Fibroblast of lung (primary cell): ENCODE measurements around the gene DUS1L. TPM values are rescaled to one million over a fixed set of nuclear protein-coding genes. Genes with fewer than 3 reads are reported as not detected.

Experiments
- DNase-seq, 2 donors: peaks; one replicate each; pipeline versions ENCODE4 v3.0.0 to v3.0.0-alpha.2; 2010; ENCODE audit warnings: low read depth in 2 of 2
- H2AFZ ChIP-seq: 2 replicates; pipeline ENCODE4 v1.5.1; 2012; ENCODE audit warnings: low read length, control low read depth, inconsistent platforms
- H3K27ac ChIP-seq: 2 replicates; pipeline ENCODE4 v1.5.1; 2011; ENCODE audit warnings: low read length, control low read depth; ENCODE audit not compliant: insufficient read depth
- H3K27me3 ChIP-seq: 2 replicates; pipeline ENCODE4 v1.5.1; 2011; ENCODE audit warnings: mild to moderate bottlenecking, low read length; ENCODE audit not compliant: control insufficient read depth, insufficient read depth
- H3K36me3 ChIP-seq: 2 replicates; pipeline ENCODE4 v1.5.1; 2011; ENCODE audit warnings: low read length; ENCODE audit not compliant: control insufficient read depth, insufficient read depth
- H3K4me1 ChIP-seq: 2 replicates; pipeline ENCODE4 v1.5.1; 2011; ENCODE audit warnings: low read length; ENCODE audit not compliant: control insufficient read depth, insufficient read depth; ENCODE audit errors: extremely low read depth
- H3K4me2 ChIP-seq: 2 replicates; pipeline ENCODE4 v1.5.1; 2011; ENCODE audit warnings: low read length, control low read depth; ENCODE audit not compliant: insufficient read depth; ENCODE audit errors: extremely low read depth
- H3K4me3 ChIP-seq, 4 experiments: fragments of 200-600 bp in 1 of 4; sonication (generic) in 1 of 4; replicated peaks in 1 of 4; 2 replicates each; pipeline ENCODE4 v1.5.1; 2011 to 2016; ENCODE audit warnings: low read length in 4 of 4, low read depth in 3 of 4, mild to moderate bottlenecking in 3 of 4, control low read depth in 2 of 4, inconsistent platforms in 1 of 4, mixed read lengths in 1 of 4; ENCODE audit not compliant: insufficient read depth in 1 of 4; ENCODE audit errors: control extremely low read depth in 1 of 4
- H3K79me2 ChIP-seq: 2 replicates; pipeline ENCODE4 v1.5.1; 2012; ENCODE audit warnings: mild to moderate bottlenecking, low read length, inconsistent platforms; ENCODE audit not compliant: control insufficient read depth, insufficient read depth
- H3K9ac ChIP-seq: 2 replicates; pipeline ENCODE4 v1.5.1; 2011; ENCODE audit warnings: mild to moderate bottlenecking, low read length, control low read depth; ENCODE audit not compliant: insufficient read depth
- H3K9me3 ChIP-seq: 2 replicates; pipeline ENCODE4 v1.5.1; 2012; ENCODE audit warnings: low read depth, low read length; ENCODE audit not compliant: control insufficient read depth, insufficient read depth
- H4K20me1 ChIP-seq: 2 replicates; pipeline ENCODE4 v1.5.1; 2011; ENCODE audit warnings: low read length; ENCODE audit not compliant: control insufficient read depth, insufficient read depth; ENCODE audit errors: extremely low read depth
- EZH2 ChIP-seq: IDR thresholded peaks from 2 replicates; pipeline ENCODE4 v1.5.1; 2012; ENCODE audit warnings: low read length, control low read depth, mild to moderate bottlenecking; ENCODE audit errors: missing control alignments
- polyA plus RNA-seq, 2 donors: library from polyadenylated mRNA; depleted of rRNA in 1 of 2; stranded (reverse) in 1 of 2; unstranded in 1 of 2; fragments of >200 nt; gene quantifications; 2 replicates each; pipeline ENCODE4 v1.2.1, GENCODE V29; 2011 to 2012; ENCODE audit warnings: missing spikeins in 1 of 2
- total RNA-seq: library from RNA; depleted of rRNA; stranded (reverse); fragments of >200 nt; gene quantifications from 2 replicates; pipeline ENCODE4 v1.2.1, GENCODE V29; 2014
- TF ChIP-seq, protein P1 (sequence below), 2 donors: IDR thresholded peaks in 1 of 2; conservative IDR thresholded peaks in 1 of 2; 1 replicate in 1 of 2; 2 replicates in 1 of 2; pipeline ENCODE4 v1.5.1; 2011 to 2012; ENCODE audit warnings: low read length in 2 of 2, control low read depth in 1 of 2, inconsistent platforms in 1 of 2, low read depth in 1 of 2, mild to moderate bottlenecking in 1 of 2

DUS1L gene
- total and polyA plus RNA-seq, 2 donors (not counting 1 experiment from before 2014, with no cell fraction given): 24.6 to 41.0 TPM

DNA sequence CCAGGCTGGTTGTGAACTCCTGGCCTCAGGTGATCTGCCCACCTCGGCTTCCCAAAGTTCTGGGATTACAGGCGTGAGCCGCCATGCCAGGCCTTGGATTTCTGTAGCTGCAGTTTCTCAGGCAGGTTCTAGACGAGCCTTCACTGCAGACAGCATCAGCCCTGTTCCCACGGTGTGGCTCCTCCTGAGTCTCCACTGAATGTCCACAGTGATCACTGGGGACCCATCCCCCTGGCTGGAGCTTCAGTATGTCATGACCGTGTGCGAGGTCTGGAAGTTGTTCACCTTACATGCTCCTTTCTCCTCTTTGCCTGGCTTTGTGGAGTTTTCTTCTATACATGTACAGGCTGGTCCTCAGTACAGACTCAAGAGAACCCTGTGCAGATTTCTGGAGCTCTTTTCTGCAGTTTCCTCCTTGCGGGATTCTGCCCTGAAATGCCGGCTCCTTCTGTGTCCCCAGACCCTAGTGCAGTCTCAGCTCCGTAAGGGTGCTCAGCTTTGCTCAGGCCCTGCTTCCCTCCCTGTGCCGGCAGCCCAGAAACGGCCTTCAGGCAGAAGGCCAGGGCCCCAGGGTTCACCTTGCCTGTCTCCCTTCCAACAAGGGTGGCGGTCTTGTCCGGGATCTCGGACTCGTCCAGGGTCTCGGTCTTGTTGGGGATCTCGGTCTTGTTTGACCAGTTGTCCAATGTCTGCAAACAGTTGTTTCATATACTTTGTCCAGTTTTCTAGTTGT, 46.7 kb upstream of the DUS1L start:
- Histone ChIP-seq H2AFZ (no peak overlapping the region), H3K9me3 (no peaks in the 10 kb centered on the region), H3K4me2 (no peak overlapping the region), H3K79me2 (no peaks in the 10 kb centered on the region), H3K27me3 (no peaks in the 10 kb centered on the region), H3K4me3 (no peak overlapping the region), H3K9ac (no peak overlapping the region), H3K36me3 (no peaks in the 10 kb centered on the region), H3K27ac (no peak overlapping the region), H4K20me1 (no peaks in the 10 kb centered on the region), H3K4me1 (peaks cover 2% of the 10 kb centered on the region)
- DNase-seq: no peak
- TF ChIP-seq EZH2: no peak
- TF ChIP-seq, protein P1, sequence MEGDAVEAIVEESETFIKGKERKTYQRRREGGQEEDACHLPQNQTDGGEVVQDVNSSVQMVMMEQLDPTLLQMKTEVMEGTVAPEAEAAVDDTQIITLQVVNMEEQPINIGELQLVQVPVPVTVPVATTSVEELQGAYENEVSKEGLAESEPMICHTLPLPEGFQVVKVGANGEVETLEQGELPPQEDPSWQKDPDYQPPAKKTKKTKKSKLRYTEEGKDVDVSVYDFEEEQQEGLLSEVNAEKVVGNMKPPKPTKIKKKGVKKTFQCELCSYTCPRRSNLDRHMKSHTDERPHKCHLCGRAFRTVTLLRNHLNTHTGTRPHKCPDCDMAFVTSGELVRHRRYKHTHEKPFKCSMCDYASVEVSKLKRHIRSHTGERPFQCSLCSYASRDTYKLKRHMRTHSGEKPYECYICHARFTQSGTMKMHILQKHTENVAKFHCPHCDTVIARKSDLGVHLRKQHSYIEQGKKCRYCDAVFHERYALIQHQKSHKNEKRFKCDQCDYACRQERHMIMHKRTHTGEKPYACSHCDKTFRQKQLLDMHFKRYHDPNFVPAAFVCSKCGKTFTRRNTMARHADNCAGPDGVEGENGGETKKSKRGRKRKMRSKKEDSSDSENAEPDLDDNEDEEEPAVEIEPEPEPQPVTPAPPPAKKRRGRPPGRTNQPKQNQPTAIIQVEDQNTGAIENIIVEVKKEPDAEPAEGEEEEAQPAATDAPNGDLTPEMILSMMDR (conservative IDR thresholded peaks at IDR 0.05 in 1 of 2, IDR thresholded peaks at IDR 0.05 in 1 of 2; ENCODE audit: low read depth in 1 of 2, low read length in 2 of 2): no peak

DNA sequence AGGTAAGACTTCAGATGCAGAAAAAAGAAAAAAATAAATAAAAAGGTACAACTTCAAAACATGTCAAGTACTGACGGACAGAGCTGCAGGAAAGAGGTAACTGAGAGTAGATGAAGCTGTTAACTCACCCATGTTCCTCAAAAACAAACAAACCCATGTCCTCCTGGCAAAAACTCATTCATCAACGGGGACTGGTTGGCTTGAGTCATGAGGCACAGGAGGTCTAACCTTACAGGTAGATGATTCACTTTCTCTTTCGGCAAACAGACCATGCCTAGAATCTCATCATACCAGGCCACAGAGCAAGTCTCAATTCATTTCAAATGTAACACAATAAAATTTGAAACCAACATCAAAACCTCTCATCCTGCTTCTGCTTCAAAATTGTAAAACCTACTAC, 44.7 kb upstream of the DUS1L start:
- Histone ChIP-seq H3K36me3 (no peaks in the 10 kb centered on the region), H3K79me2 (no peaks in the 10 kb centered on the region), H2AFZ (no peak overlapping the region), H3K9me3 (no peaks in the 10 kb centered on the region), H3K27ac (no peak overlapping the region), H3K4me3 (no peak overlapping the region), H3K27me3 (no peaks in the 10 kb centered on the region), H3K9ac (no peak overlapping the region), H3K4me2 (no peak overlapping the region), H4K20me1 (no peaks in the 10 kb centered on the region), H3K4me1 (peaks cover 10% of the 10 kb centered on the region)
- no peak for DNase-seq
- TF ChIP-seq EZH2: no peak
- TF ChIP-seq, protein P1 (conservative IDR thresholded peaks at IDR 0.05 in 1 of 2, IDR thresholded peaks at IDR 0.05 in 1 of 2; ENCODE audit: low read depth in 1 of 2, low read length in 2 of 2): no peak

DNA sequence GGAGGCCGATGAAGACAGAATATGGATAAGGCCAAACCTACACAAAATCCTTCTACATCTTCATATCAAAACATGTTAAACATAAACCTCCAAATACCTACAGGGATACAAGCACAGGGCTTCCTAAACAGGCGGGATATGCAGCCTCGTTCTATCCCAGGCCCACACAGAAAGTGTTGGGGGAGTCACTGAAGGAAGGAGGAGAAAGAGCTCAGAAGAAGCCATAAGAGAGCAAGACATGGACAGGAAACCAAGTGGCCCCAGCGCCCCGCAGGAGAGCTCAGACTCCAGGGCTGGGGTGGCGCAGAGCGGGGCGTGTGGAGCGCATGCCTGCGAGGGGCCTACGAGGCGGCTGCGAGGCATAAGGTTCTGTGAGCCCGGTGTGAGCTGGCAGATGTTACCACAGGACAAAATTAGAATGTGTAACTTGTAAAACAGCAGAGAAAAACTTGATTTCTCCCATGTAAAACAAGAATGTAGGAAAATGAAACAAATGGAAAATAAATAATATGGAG, 43.4 kb upstream of the DUS1L start:
- TF ChIP-seq, protein P1 (conservative IDR thresholded peaks at IDR 0.05 in 1 of 2, IDR thresholded peaks at IDR 0.05 in 1 of 2; ENCODE audit: low read depth in 1 of 2, low read length in 2 of 2): no peak
- no peak for TF ChIP-seq EZH2
- Histone ChIP-seq H4K20me1 (no peaks in the 10 kb centered on the region), H3K4me3 (no peak overlapping the region), H3K9me3 (no peaks in the 10 kb centered on the region), H3K9ac (no peak overlapping the region), H3K79me2 (no peaks in the 10 kb centered on the region), H2AFZ (no peak overlapping the region), H3K4me2 (no peak overlapping the region), H3K27ac (no peak overlapping the region), H3K27me3 (no peaks in the 10 kb centered on the region), H3K4me1 (peaks cover 10% of the 10 kb centered on the region), H3K36me3 (no peaks in the 10 kb centered on the region)
- DNase-seq: no peak
